ENCODE results near the gene LRP2BP. TPM values are rescaled to one million over a fixed set of nuclear protein-coding genes. Genes with fewer than 3 reads are reported as not detected.
"Not testable (repeated sequence)": the region's sequence is repeated elsewhere in the genome, so short reads cannot be mapped to it uniquely, and the experiment has no call there.

The LRP2BP gene
- polyA plus RNA-seq, 1 donor: 6.5 TPM

- DNase-seq (ENCODE audit: low read depth): peak; percentile 88
These were observed 416 bp upstream of the LRP2BP start for GRCh38 chr4:185395956-185396723.

DNA sequence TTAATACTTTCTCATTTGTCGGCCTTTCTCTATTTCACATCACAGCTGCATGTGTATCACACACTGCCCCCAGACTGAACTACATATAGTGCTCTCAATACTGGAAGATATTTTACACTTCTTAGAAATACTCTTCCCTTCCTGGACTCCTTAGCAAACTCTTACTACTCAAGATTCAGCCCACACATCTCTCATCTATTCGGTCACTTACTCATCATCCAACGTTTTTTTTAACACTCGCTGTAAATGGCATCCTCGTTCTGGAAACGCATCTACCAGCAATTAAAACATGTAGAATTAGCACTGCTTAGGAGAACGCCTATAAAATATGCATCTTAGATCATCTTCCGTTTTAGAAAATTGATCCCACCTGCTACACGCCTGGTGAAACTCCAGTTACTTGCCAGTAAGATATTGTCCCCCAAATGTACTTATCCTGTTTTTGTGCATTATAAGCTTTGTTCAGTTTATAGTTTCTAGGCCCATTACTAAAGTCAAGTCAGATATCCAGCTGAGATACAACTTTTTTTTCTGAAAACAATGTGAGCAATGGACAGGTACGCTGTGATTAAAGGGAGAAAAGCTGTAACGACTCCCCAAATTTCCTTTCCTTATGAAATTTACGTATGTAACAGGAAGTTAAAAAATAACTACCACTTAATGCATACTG lies 1.0 kb downstream of the LRP2BP start:
- no peak for DNase-seq (ENCODE audit: low read depth)

- no peak for DNase-seq (ENCODE audit: low read depth)
These were observed 3.6 kb downstream of the LRP2BP start for GRCh38 chr4:185392156-185392555.

- DNase-seq (ENCODE audit: low read depth): no peak
These were observed 4.8 kb downstream of the LRP2BP start for GRCh38 chr4:185390941-185391340.

DNA sequence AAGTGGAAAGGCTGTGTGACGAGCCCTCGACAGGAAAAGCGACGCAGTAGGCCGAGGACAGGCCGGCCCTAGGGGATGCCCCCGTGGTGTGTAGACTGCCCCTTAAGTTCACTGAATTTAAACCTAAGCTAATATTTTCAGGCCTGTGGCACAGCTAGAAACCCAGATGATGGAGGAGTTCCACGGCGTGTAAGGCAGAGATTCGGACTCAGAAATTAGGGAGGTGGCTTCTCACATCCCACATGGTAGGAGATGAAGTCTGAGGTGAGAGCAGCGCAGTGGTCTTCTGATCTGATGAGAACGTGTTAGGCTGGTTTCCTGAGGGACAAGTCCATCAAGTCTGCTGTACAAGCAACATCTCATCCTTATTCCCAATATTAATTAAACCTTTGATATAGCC lies 7.8 kb downstream of the LRP2BP start:
- DNase-seq (ENCODE audit: low read depth): no peak

GRCh38 chr4:185384930-185385331 lies 10.8 kb downstream of the LRP2BP start:
- no peak for DNase-seq (ENCODE audit: low read depth)

DNA sequence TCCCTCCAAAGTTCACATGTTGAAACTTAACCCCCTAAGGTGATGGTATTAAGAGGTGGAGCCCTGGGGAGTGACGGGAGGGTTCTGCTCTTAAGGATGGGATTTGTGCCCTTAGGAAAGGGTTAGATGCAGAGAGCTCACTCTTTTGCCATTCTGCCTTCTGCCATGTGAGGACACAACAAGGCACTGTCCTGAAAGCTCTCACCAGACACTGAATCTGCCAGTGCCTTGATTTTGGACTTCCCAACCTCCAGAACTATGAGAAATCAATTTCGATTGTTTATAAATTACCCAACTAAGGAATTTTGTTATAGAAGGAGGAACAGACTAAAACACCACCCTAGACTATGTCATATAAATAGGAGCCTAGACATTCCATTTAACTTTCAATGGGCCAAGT lies 11.7 kb downstream of the LRP2BP start:
- no peak for DNase-seq (ENCODE audit: low read depth)

GRCh38 chr4:185383451-185383850 lies 12.3 kb downstream of the LRP2BP start:
- DNase-seq (ENCODE audit: low read depth): no peak

DNA sequence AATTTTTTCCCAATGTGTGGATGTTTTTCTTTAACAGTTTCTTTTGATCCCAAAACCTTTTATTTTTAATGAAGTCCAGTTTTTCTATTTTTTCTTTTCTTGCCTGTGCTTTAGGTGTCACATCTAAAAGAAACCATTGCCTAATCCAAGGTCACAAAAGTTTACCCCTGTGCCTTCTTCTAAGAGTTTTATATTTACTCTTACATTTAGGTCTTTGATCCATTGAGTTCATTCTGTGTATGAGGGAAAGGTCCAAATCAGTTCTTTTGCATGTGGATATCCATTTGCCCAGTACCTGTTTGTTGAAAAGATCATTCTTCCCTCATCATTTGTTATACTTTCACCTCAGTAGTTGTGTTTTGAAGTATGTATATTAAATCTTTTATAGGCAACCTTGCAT lies 13.0 kb downstream of the LRP2BP start:
- DNase-seq (ENCODE audit: low read depth): no peak

DNA sequence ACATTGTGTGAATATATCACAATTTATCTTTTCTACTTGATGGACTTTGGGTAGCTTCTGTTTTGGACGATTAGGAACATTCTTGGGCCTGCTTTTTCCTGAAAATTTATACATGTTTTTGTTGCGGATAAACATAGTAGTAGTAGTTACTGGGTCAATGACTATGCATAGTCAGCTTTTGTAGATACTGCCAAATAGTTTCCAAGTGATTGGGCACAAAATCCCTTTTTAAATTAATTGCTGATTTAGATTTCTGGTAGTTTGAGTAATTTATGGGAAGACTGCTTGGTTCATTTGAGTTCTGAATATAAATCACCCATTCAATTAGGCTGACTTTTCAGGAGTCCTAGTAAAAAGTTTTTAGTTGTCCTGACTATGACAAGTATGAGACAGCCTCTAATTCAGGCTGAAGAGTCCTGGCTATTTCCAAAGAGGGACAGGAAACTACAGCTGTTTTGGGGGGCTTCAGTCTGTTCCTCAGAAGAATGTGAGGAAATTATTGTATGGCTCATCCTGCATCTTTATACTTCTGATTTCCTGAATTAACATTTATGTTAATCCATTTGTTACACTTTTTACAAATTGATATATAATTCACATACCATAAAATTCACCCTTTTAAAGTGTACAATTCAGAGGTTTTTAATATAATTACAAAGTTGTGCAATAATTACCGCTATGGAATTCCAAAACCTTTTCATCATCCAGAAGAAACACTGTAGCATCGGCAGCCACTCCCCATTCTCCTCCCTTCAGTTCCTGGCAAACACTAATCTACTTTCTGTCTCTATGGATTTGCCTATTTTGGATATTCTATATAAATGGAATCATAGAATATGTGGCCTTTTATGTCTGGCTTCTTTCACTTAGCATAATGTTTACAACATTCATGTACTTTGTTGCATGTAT lies 14.2 kb downstream of the LRP2BP start:
- no peak for DNase-seq (ENCODE audit: low read depth)

DNA sequence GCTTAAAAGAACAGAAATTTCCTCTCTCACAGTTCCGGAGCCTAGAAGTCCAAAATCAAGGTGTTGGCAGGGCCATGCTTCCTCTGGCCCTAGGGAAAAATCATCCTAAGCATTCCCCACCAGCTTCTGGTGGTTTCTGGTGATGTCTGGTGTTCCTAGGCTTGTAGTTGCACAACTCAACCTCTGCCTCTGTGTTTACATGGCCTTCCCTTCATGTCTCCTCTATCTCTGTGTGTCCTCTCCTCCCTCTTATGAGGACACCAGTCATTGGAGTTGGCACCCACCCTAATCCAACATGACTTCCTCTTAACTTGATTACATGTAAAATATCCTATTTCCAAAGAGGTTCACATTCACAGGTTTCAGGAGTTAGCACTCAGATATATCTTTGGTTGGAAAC lies 15.4 kb downstream of the LRP2BP start:
- DNase-seq (ENCODE audit: low read depth): no peak

DNA sequence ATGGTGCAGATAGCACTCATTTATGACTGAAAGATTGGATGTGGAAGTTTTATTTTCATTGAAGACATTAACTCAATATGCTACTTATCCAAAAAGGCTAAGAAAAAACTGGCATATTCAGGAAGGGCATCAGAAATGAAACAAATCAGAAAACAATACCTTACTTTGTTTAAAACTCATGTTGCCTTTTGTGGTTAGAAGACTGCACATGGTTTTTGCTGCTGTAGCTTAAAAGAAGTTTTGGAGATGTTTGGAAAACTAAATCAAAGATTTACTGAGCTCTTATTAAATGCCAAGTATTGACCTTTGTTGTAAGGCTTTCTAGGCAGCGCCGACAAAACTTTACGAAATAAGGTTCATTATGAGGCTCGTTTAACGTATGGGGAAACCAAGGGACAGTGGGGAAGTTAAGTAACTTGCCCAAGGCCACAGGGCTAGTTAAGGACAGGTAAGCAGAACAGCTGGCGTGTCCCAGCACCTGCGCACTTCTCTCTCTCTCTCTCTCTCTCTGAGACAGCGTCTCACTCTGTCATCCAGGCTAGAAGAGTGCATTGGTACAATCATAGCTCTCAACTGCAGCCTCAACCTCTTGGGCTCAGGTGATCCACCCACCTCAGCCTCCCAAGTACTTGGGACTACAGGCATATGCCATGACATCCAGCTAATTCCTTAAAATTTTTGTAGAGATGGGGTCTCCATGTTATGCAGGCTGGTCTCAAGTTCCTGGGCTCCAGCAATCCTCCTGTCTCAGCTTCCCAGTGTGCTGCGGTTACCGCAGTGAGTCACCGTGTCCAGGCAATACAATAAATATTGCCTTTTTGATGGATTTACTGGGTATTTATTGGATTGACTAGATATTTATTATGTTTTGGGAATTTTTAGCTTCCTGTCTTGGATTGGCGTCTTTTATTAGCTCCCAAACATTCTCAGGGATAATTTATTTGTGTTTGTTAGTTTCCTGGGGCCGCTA lies 16.1 kb downstream of the LRP2BP start:
- DNase-seq (ENCODE audit: low read depth): no peak

- DNase-seq (ENCODE audit: low read depth): no peak
These were observed 17.5 kb downstream of the LRP2BP start for GRCh38 chr4:185378264-185378663.

- DNase-seq (ENCODE audit: low read depth): no peak
These were observed 21.2 kb downstream of the LRP2BP start for GRCh38 chr4:185374573-185374972.

DNA sequence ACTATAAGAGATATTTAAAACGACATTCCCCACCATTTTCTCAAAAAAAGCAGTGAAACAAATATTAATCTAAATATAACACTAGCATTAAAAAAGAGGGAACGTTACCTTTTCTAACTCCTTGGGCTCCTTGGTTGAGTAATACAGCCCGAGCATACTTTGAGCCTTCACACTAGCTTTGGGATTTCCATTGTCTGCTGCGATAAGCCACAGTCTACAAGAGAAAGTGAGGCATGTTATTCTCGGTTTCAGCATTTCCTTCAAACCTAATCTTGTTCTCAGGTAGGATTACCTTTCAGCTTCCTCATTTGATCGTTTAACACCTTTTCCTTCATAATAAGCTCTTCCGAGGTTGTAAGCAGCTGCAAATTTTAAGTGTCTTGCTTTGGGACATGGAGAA lies 21.7 kb downstream of the LRP2BP start:
- DNase-seq (ENCODE audit: low read depth): no peak

DNA sequence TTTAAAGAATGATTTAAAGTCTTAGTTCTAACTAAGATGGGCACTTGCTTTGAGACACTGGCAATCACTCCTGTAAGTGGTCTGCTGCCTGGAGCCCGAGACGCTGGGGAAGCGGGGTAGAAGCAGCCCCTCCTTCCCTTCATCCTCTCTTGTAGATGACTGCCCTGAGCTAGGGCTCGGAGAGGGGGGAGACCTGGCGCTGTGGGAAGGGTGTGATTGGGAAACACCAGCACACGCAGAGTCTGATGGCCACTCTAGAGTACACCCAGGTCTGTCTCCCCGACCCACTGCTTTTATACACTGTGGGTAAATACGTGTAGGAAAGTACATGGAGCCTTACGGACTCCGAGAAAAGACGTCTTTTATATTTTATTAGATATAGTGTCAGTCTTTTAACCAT lies 24.0 kb downstream of the LRP2BP start:
- no peak for DNase-seq (ENCODE audit: low read depth)

DNA sequence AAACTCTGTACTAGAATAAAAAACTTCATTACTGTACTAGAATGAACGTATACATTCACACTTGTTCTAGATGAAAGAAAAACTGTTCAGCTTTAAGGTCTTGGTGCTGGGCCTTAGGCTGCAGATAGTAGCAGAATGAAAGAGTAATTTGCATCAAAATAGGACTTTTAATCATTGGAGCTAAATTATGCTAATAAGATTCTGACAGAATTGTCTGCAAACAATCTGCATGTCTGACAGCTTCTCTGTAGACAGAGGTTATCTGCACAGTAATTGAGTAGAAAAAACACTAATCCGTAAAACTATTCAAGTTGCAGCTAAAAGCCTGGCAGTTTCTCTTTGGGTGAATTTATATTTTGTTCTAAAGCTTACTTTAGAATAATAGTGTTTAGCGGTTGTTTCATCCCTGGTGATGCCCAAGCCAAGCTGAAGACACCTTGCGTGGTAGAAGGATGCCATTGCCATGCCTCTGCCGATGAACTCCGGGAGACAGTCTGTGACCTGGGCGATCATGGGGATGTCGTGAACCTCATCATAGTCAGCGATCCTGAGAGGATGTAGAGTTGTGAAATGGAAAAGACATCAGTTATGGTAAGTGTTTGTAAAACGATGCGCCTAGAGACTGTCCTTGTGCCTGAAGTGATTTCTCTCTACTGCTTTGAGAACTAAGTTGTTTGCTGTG lies 25.3 kb downstream of the LRP2BP start:
- DNase-seq (ENCODE audit: low read depth): no peak

DNA sequence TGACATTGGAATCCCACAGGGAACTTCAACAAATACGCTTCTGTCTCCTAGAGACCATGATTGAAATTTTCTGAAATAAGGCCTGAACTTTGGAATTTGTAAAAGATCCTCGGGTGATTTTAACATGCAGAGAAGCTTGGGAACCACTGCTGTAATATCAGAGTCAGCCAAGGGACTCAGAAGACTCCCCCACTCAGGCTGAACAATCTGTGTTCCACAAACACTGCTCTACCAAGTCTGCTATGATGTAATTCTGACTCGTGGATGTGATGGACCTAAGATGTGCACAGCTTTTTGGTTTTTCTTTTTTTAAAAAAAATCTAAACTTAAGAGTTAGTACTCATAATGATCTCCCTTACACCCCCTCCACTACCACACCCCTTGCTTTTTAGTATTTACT lies 26.0 kb downstream of the LRP2BP start:
- no peak for DNase-seq (ENCODE audit: low read depth)

DNA sequence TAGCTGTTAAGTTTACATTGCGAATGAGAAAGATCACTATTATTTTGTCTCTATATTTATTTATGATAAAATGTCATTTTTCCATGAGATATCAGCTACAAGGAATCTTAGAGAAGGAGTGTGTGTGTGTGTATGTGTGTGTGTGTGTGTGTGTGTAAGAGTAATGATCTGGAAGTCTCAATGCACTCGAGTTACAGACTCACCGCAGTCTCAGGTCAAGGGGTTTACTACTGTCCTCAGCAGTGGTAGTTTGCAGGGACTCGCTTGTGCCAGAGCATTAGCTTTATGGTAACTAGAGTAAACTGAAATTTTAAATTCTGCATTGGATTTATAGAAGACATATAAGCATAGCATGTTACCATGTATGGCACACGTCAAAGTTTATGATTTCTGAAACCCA lies 30.8 kb downstream of the LRP2BP start:
- no peak for DNase-seq (ENCODE audit: low read depth)

DNA sequence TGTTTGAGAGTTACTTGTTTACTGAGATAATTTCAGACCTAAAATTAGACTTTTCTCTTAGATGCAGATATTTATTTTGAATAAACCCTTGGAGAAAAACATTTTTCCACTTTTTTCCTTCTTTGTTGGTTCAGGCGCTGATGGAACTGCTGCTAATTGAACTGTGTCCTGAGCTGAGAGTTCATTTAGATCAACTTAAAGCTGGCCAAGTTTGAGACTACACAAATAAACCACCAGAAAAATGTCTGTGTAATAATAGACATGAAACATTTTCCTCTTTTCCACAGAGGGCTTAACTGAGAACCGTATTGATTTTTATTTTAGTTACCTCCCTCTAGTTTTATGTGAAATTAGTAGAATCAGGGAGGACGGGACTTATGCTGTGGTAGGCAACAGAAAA lies 32.5 kb downstream of the LRP2BP start:
- DNase-seq (ENCODE audit: low read depth): no peak

DNA sequence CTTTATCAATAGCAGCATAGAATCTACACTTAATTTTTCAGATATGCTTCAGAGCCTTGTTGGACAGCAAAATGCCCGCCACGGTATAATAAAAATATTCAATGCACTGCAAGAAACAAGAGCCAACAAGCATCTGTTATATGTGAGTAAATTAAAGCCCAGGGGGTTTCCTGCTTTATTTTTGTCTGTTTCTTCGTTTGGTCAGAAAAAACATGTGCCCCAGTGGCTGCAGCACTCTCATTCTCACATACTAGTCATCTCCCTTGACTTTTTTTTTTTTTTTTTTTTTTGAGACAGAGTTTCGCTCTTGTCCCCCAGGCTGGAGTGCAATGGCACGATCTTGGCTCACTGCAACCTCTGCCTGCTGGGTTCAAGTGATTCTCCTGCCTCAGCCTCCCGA lies 33.2 kb downstream of the LRP2BP start:
- DNase-seq (ENCODE audit: low read depth): not testable (repeated sequence)
